NCI-H2107 treated with DMSO at 0.1 percent for 48 hours (cell line): ENCODE results near the gene SLC30A7.

Experiments used
- DNase-seq: peaks from one replicate; lab custom pipeline; 2025; ENCODE audit not compliant: unreplicated experiment; lab: John Stamatoyannopoulos, UW

Gene SLC30A7

DNA sequence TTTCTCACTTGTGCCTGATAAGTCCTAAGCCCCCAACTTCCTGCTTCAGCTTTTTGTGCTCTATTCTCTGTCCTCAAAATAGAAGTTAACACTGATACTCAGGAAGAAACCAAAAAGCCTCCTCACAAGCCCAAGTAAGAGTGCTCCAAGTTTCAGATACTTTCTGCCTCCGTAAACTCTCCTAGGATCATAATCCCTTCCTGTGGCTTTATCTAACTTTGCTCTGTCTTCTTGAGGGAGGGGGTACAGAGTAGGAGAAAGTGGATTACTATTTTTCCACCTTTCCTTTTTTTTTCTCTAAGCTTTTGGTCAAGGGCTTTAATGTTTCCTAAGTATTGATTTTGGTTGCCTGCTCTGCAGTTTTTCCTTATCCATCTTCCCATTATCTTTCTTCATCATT is 75.1 kb downstream of the SLC30A7 start:
- no peak for DNase-seq

DNA sequence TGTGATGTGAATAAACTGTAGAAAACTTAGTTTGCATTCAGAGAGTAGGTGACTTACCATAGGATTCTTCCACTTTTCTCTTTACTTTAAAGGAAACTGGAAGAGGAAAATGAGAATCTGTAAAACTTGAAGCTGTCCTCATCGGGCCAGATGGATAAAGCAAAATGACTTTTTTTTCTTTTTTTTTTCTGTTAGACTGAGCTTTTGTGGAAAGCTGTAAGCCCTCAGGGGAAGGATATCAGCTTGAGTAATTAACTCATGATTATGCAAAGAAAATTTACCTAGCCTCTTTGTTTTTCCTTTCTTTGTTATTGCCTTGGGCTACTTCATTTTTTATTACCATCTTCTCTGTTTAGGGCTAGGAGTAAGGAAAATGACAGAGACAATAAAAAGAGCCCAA is 76.3 kb downstream of the SLC30A7 start:
- no peak for DNase-seq

DNA sequence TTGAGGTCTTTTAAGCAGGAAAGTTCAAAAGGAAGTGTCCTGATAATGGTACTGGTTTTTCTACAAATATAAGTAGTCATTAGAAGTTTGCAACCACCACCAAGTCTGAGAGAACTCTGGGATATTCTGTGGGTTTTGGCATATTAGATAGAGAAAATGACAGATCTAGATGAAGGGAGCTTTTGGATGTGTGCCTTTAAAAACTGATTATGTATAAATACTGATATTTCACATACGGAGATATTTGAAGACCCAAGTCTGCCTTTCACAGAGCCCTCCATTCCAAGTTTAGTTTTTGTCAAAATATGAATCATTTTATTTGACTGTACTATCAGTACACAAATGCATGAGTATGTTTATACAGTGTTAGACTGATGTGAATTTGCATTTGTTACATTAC is 81.0 kb downstream of the SLC30A7 start:
- DNase-seq = no peak

DNA sequence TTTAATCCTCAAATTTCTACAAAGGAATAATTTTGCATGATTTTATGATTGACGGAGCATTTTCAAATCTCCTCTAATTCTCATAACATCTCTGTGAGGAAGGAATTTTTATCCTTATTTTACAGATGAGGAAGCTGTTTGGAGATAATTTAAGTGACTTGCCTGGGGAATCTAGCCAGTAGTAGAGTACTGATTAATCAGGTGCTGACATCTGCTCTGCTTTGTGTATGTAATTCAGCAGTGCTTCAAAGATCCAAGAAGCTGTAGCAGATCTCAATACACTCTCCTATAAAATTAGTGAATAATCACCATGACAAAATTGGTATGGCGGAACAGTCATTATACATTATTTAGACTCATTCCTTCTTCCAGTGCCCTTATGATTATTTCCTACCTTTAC is 83.7 kb downstream of the SLC30A7 start:
- DNase-seq = no peak

DNA sequence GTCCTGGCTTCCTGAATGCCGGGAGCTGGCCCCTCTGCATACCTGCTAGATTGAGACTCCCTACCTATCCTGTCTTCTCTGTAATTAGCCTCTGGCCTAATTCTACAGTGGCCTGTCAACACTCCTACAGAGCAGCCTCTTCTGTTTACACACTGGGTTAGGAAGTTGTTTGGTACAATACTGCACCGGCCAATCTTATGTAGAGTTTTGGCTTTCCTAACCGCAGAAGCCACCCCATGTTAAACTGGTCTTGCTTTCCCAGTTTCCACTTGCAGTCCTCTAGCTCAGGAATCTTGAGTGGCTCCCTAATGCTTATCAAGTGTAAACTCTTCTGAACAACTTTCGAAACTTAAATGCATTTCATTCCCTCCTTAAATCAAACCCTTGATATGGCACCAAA is 86.9 kb downstream of the SLC30A7 start:
- DNase-seq = no peak

DNA sequence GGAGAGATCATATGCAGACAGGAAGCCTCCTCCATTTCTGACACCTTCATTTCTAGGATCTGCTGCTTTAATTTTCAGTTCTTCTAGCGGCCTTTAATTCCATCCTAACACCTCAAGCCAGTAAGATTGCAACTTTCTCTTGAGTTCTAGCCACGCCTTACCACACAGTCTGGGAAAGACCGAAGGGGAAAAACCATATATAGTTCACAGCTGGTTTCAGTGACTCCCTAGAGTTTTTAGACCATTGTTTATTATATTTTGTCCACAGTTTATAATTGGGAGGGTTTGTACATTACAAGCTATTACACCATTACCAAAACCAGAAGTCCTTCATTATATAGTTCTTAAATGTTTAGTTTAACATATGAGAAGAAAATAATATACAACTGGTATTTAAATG is 92.2 kb downstream of the SLC30A7 start:
- no peak for DNase-seq

DNA sequence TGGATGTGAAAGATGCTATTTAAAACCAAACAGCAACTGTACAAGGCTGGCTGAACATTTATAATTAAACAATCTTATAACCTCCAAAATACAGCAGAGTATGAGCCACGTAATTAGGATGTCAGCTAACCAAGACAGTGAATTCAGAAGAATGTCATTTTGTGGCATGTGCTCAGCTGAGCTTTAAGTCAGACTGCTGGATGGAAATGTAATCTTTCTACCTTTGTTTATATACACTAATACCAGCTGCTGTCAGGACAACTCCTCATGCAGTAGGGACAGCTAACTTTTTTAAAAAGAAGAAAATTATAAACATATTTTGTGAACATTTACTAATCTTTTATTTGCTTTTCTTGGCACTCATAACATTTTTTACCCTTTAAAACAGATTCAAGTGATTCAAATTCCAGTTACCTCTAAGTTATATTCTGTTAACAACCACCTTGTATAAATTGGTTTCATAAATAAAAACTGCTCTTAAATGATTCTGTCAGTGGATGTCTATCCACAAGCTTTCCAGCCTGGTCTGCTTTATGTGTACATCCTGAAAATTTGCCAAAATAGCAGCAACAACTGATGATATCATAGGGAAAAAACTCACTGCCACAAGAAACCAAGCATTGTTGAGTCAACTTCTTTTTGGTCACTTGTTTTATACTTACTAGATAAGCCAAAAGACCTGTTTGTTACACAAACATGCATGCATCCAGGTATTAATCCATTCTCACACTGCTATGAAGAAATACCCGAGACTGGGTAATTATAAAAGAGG is 93.6 kb downstream of the SLC30A7 start:
- DNase-seq = no peak

DNA sequence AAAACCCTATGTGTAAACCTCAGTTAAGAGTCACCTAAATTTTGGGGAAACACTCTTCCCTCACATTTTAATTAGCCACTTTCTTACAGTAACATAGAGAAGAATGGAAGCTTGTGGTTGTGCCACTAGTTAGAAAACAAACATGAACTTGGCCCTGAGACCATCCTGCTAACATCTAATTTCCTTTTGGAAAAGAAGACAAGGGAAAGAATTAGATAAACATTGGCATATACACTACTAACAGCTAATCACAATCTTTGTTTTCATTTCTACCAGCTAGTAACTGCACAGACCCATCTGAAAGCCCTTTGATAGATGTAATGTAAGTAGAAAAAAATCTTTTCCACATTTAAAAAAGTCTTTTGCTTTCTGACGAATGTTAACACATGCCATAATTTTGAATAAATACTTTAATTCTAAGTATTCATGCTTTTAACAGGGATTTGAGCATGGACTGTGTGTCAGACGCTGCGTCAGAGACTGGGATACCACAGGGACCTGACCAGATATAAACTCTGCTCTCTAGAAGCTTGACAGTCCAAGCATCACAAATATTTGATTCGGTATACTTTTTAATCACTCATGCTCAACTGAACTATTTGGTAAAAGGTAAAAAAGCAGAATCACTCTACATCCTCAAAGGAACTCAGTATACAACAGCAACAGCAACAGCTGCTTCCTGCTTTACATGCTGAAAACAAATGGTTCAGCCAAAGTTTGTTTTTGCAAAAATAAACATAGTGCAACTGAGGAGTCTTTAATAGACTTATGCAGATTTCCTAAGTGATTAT is 99.5 kb downstream of the SLC30A7 start:
- DNase-seq = no peak

DNA sequence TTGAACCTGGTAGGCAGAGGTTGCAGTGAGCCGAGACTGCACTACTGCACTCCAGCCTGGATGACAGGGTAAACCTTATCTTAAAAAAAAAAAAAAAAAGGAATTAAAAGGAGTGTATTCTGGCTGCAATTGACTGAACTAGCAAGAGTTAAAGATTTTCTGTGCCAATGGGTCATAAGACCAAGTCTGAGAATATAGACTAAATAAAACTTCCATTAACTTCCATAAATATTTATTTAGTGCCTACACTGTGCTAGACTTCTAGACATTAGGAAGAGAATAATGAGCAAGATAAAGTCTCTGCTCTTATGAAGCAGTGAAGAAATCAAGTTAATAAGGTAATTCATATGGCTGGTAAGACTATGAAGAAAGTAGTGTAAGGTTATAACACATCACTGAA is 102.5 kb downstream of the SLC30A7 start:
- DNase-seq = no peak

DNA sequence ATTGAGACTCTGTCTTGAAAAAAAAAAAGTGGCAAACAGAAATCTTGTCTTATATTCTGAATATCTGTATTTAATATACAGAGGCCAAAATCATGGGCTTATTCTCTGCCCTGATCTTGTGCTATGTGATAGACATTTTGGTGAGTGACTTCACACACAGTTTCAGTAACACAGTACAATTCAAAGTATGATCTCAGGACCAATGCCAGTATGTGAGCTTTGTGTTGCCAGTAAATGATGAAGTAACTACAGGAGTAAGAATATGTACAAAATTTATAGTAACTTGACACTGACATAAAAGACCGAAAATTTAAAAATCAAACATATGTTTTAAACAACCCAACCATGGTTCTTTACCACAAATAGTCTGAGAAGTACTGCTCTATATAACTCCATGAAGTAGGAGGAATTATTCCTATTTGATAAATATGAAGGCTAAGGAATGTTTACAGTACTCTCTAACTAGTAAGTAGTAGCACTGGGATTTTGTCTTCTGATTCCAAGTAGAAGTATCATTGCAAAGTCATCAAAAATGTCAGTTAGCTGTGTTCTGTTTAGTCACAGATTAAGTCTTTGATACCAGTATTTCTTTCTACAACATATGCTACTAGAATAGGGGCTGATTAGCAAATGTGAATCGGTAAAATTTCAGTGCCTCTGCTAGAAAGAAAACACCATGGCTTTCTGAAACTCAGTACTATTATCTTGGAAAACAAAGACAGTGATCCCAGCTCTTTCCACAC is 104.4 kb downstream of the SLC30A7 start:
- no peak for DNase-seq

DNA sequence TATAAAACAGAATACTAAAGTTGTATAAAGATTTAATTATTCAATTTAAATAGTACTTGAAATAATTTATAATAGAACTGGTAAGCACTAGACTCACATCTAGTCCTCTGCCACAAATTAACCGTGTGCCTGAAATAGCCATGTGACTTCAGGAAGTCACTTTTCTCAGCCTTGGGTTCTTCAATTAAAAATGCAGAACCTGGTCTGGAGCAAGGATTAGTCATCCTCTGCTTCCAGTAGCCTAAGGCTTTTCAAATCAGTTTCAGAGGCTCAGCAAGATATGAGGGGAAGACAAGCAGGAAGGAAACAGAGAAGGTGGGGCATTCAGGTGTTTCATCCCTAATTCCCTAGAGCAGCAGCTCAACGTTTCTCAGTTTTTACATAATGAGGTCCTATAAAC is 106.7 kb downstream of the SLC30A7 start:
- no peak for DNase-seq

DNA sequence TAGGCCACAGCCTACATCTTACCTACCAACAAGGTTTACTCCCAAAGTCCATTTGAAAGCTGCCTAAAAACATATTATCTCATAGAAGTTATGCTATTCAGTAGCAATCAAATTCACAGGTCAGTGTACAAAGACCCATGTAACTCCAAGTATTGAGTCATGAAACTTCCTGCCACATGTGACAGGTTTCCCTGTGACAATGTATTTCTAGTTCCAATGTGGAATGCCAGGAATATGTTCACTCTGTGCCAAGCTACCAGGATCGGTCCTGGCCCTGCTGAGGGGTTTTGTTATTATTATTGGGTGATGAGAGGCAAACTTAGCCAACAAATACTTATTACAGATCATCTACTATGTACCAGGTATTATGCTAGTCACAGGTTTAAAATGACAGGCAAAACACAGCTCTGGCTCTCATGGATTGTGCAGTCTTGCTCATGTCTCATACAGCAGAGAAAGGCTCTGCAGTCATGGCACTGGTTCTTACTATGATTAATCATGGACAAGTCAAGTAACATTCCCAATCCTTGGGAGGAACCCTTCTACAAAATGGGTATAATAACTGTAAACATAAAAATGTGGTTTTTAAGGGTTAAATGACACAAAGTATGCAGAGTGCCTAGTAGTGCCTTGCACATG is 107.2 kb downstream of the SLC30A7 start:
- DNase-seq = no peak

DNA sequence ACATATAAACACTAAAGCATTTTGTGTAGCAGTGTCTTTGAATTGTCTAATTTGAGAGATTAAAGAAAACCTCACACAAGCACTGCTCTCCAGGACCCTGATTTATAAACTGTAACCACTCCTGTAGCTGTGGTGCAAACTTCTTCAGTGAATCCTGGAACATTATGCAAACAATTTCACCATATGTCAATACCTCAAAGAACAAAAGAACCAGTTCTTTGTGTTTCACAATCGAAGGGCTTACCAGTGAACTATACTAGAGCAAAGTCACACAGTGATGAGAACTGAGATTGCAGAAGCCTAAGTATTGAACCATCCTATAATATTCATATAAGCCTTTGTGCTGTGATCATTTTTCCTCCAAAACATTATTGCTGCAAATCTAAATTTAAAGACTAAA is 108.2 kb downstream of the SLC30A7 start:
- DNase-seq = no peak

DNA sequence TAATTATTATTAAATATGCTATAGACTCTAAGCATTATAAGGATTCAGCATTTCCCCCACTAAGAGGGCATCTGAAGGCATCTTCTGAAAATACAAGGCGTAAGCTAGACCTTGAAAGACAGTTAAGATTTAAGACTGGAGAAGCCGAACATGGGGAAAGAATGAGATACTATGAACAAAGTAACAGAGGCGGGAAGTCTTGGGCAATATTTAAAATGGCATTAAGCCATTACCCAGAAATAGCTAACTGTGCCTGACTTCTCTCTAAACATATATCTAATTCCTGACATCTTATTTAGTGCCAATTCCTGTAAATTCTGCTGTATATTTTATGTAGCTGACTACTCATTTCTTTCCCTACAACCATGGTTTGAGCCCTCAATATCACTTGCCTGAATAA is 108.8 kb downstream of the SLC30A7 start:
- DNase-seq = no peak

DNA sequence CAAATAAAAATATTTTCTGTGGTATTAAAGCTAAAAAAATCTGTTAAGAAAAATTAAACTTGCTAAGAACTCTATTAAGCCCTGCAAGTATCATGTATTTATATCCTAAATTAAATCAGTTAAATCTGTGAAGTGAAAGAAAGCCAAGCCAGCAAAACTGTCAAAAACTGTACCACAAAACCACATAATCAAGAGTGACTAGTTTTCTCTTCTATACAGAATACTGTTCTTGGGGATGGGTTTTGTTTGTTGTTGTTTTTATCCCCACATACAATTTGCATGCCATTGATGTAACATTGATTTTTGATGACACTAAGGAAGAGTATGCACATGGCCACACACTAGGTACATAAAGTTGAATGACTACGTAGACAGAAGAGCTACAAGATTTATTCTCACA is 109.3 kb downstream of the SLC30A7 start:
- DNase-seq = no peak

DNA sequence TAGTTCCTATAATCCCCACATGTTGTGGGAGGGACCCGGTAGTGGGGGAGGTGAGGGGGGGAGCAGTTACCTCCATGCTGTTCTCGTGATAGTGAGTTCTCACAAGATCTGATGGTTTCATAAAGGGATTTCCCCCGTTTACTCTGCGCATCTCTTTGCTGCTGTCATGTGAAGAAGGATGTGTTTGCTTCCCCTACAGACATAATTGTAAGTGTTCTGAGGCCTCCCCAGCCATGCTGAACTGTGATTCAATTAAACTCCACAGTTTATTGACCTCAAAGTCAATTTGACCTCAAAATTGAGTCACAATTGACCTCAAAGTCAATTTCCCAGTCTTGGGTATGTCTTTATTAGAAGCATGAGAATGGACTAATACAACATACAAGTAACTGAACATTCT is 110.0 kb downstream of the SLC30A7 start:
- no peak for DNase-seq

DNA sequence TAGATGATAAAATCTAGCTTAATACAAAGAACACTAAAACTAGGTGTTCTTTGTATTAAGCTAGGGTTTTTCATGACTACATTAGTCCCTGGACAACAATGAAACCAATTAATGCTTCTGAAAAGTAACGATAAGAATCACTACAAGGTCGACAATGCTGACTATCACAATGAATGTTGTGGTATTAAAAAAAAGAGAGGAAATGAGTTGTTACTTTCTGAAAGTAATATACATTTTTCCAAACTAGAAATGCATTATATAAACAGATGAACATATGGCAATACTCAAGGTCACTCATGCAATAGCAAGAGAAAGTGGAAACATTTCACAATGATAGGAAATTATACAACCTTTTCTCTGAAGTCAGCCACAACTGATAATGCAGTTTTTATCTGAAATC is 110.7 kb downstream of the SLC30A7 start:
- no peak for DNase-seq

DNA sequence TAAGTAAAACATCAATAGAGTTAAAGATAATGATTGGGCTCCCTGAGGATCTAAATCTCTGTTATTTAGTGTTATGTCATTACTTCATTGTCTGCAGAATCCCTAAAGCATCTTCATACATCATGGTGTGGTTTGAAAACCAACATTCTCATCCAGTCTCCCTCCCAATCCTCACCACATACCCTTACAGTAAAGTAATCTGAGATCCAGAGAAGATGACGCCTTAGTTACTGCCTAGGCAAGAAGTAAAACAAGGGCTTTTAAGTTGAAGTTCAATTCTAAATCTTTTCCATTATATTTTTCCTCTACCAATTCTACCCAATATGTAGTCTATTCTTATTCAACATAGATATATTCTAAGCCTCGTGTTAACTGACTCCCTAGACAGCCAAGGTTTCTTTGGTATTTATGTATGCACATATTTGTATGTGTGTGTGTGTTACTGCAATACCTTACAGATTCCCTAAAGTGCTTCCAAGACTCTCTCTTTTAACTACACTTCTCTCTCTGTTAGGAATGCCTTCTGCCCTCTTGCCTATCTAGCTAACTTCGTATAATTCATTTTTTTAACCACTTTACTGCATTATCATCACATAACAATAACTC is 112.4 kb downstream of the SLC30A7 start:
- DNase-seq = no peak

DNA sequence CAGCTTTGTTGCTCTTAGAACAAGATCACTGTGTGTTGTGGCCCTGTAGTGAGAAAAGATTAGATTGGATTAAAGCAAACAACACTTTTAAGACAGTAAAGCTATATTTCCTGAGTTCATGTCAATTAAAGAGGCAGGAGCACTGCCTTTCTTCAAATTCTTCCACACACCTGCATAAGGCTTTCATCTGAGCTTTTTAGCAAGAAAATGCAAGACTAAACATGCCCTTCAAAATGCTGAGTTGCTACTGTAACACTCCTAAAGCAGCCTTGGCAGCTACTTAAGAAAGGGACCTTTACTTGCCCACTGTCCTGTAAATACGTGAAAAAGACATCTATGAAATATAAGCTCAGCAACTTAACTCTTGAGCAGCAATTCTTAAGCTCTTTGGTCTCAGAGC is 117.9 kb downstream of the SLC30A7 start:
- DNase-seq = no peak

DNA sequence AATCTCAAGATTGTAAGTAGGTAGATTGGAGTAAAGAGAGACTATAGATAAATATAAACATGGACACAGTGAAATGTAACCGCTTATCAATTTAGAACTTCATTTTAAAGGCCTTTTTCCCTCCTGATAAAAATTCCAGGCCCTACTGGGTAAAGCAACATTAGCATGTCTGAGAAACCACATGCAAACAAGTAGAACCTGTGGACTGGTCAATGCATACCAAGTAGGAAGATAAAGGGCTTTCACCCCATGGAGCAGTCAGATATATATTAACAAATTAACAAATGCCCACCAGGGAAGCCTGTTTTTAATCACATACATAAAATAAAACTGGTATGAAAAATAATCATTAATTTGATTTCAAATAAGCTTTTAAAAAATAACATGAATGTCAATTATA is 121.6 kb downstream of the SLC30A7 start:
- DNase-seq = no peak

DNA sequence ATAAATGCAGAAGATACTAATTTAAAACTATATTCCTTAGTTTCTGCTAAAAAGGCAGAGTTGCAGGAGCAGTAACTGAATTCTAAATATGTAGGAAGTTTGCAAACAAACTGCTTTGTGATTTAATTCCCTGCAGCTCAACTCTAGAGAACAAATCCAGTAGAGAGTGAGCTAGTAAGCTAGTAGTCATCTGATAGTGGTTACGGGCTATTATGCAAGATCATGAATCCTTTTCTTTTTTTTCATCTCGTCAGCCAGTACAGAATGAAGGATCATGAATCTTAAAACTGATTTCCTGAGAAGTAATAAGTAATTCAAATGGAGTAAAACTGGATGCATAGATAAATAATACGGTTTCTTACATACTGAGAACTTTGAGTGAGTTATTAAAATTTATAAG is 126.4 kb downstream of the SLC30A7 start:
- peak; percentile 49 for DNase-seq
